BLaER1 (cell line): ENCODE data around the gene OLFML2B.
"Not testable (repeated sequence)": the region's sequence is repeated elsewhere in the genome, so short reads cannot be mapped to it uniquely, and the experiment has no call there.

Experiments
- H3K27ac ChIP-seq: shearing (Covaris generic); formaldehyde crosslinking; 2 replicates; pipeline ENCODE4 v1.8.1; 2022
- H3K27me3 ChIP-seq: shearing (Covaris generic); formaldehyde crosslinking; 2 replicates; pipeline ENCODE4 v1.8.1; 2022
- H3K36me3 ChIP-seq: shearing (Covaris generic); formaldehyde crosslinking; 2 replicates; pipeline ENCODE4 v1.8.1; 2022
- H3K4me1 ChIP-seq: shearing (Covaris generic); formaldehyde crosslinking; 2 replicates; pipeline ENCODE4 v1.8.1; 2022
- H3K4me2 ChIP-seq: shearing (Covaris generic); formaldehyde crosslinking; 2 replicates; pipeline ENCODE4 v1.8.1; 2022
- H3K4me3 ChIP-seq: shearing (Covaris generic); formaldehyde crosslinking; 2 replicates; pipeline ENCODE4 v1.8.1; 2022
- H3K9ac ChIP-seq: shearing (Covaris generic); formaldehyde crosslinking; 2 replicates; pipeline ENCODE4 v1.8.1; 2022
- H3K9me3 ChIP-seq: shearing (Covaris generic); formaldehyde crosslinking; 2 replicates; pipeline ENCODE4 v1.8.1; 2022
- H4K20me1 ChIP-seq: shearing (Covaris generic); formaldehyde crosslinking; 2 replicates; pipeline ENCODE4 v1.8.1; 2022
- Cebpa-rat ChIP-seq: shearing (Covaris generic); IDR thresholded peaks from 2 replicates; pipeline ENCODE4 v1.8.1; 2022

The OLFML2B gene

GRCh38 chr1:162021124-162021523 is 2.5 kb downstream of the OLFML2B start:
- no peak overlapping the region for H3K27ac ChIP-seq
- no peaks in the 10 kb centered on the region for H3K36me3 ChIP-seq
- no peak overlapping the region for H3K4me3 ChIP-seq
- no peak overlapping the region for H3K9ac ChIP-seq
- H4K20me1 ChIP-seq: no peaks in the 10 kb centered on the region
- H3K4me1 ChIP-seq: peaks cover 5% of the 10 kb centered on the region
- H3K9me3 ChIP-seq: no peaks in the 10 kb centered on the region
- peaks cover 12% of the 10 kb centered on the region for H3K27me3 ChIP-seq
- no peak overlapping the region for H3K4me2 ChIP-seq
- no peak for TF ChIP-seq Cebpa-rat

GRCh38 chr1:162020150-162020549 is 3.5 kb downstream of the OLFML2B start:
- Histone ChIP-seq H3K9me3 (no peaks in the 10 kb centered on the region), H3K27me3 (peaks cover 12% of the 10 kb centered on the region), H3K4me2 (no peak overlapping the region), H3K4me3 (no peak overlapping the region), H3K4me1 (peaks cover 5% of the 10 kb centered on the region), H4K20me1 (no peaks in the 10 kb centered on the region), H3K36me3 (no peaks in the 10 kb centered on the region), H3K27ac (no peak overlapping the region), H3K9ac (no peak overlapping the region)
- TF ChIP-seq Cebpa-rat: no peak

GRCh38 chr1:162019446-162019845 is 4.2 kb downstream of the OLFML2B start:
- no peaks in the 10 kb centered on the region for H3K36me3 ChIP-seq
- H3K4me3 ChIP-seq: no peak overlapping the region
- H4K20me1 ChIP-seq: no peaks in the 10 kb centered on the region
- no peaks in the 10 kb centered on the region for H3K9me3 ChIP-seq
- H3K9ac ChIP-seq: no peak overlapping the region
- H3K27me3 ChIP-seq: peaks cover 12% of the 10 kb centered on the region
- no peak for TF ChIP-seq Cebpa-rat
- H3K4me2 ChIP-seq: no peak overlapping the region
- no peak overlapping the region for H3K27ac ChIP-seq
- peaks cover 2% of the 10 kb centered on the region for H3K4me1 ChIP-seq

- Histone ChIP-seq H3K36me3 (no peaks in the 10 kb centered on the region), H3K9me3 (no peaks in the 10 kb centered on the region), H3K4me3 (no peak overlapping the region), H3K4me1 (no peaks in the 10 kb centered on the region), H3K4me2 (no peak overlapping the region), H4K20me1 (no peaks in the 10 kb centered on the region), H3K27ac (no peak overlapping the region), H3K9ac (no peak overlapping the region), H3K27me3 (peaks cover 11% of the 10 kb centered on the region)
- TF ChIP-seq Cebpa-rat: no peak
Observed at GRCh38 chr1:162019006-162019405, 4.7 kb downstream of the OLFML2B start.

- H3K27ac ChIP-seq: no peak overlapping the region
- no peak for TF ChIP-seq Cebpa-rat
- H3K4me1 ChIP-seq: no peaks in the 10 kb centered on the region
- no peaks in the 10 kb centered on the region for H3K36me3 ChIP-seq
- peaks cover 2% of the 10 kb centered on the region for H3K9me3 ChIP-seq
- peaks cover 5% of the 10 kb centered on the region for H3K27me3 ChIP-seq
- H4K20me1 ChIP-seq: no peaks in the 10 kb centered on the region
- H3K4me2 ChIP-seq: no peak overlapping the region
- no peak overlapping the region for H3K9ac ChIP-seq
- no peak overlapping the region for H3K4me3 ChIP-seq
Observed at GRCh38 chr1:162018418-162018817, 5.3 kb downstream of the OLFML2B start.

- not testable (repeated sequence) for H3K4me2 ChIP-seq, H3K9me3 ChIP-seq, H3K4me3 ChIP-seq, H3K36me3 ChIP-seq, H3K27me3 ChIP-seq, H3K4me1 ChIP-seq, H3K9ac ChIP-seq, H4K20me1 ChIP-seq, H3K27ac ChIP-seq
Observed at GRCh38 chr1:162017791-162018190, 5.9 kb downstream of the OLFML2B start.

- Histone ChIP-seq H3K4me1 (no peaks in the 10 kb centered on the region), H3K27me3 (no peaks in the 10 kb centered on the region)
Observed at GRCh38 chr1:162016631-162017030, 7.0 kb downstream of the OLFML2B start.

GRCh38 chr1:162015196-162015595 is 8.5 kb downstream of the OLFML2B start:
- Histone ChIP-seq H3K9me3 (peaks cover 10% of the 10 kb centered on the region), H4K20me1 (no peaks in the 10 kb centered on the region), H3K4me2 (no peak overlapping the region), H3K9ac (no peak overlapping the region), H3K27ac (no peak overlapping the region), H3K27me3 (no peaks in the 10 kb centered on the region), H3K4me1 (no peaks in the 10 kb centered on the region), H3K4me3 (no peak overlapping the region), H3K36me3 (no peaks in the 10 kb centered on the region)
- TF ChIP-seq Cebpa-rat: no peak

More at GRCh38 chr1:162016631-162017030, 7.0 kb downstream of the OLFML2B start:
- Histone ChIP-seq H4K20me1 (no peaks in the 10 kb centered on the region), H3K9me3 (peaks cover 10% of the 10 kb centered on the region), H3K27ac (no peak overlapping the region), H3K4me2 (no peak overlapping the region), H3K4me3 (no peak overlapping the region), H3K36me3 (no peaks in the 10 kb centered on the region), H3K9ac (no peak overlapping the region)
- TF ChIP-seq Cebpa-rat: no peak

- Histone ChIP-seq H3K4me1 (no peaks in the 10 kb centered on the region), H3K27ac (no peak overlapping the region), H3K9ac (no peak overlapping the region), H3K36me3 (no peaks in the 10 kb centered on the region), H3K4me2 (no peak overlapping the region), H3K4me3 (no peak overlapping the region), H4K20me1 (no peaks in the 10 kb centered on the region), H3K9me3 (peaks cover 10% of the 10 kb centered on the region), H3K27me3 (no peaks in the 10 kb centered on the region)
- no peak for TF ChIP-seq Cebpa-rat
Observed at GRCh38 chr1:162014202-162014601, 9.5 kb downstream of the OLFML2B start.

- Histone ChIP-seq H3K4me3 (no peak overlapping the region), H3K27ac (no peak overlapping the region), H3K9ac (no peak overlapping the region), H3K36me3 (no peaks in the 10 kb centered on the region), H3K27me3 (no peaks in the 10 kb centered on the region), H3K9me3 (peaks cover 10% of the 10 kb centered on the region), H3K4me2 (no peak overlapping the region), H3K4me1 (no peaks in the 10 kb centered on the region), H4K20me1 (no peaks in the 10 kb centered on the region)
- no peak for TF ChIP-seq Cebpa-rat
Observed at GRCh38 chr1:162013289-162013688, 10.4 kb downstream of the OLFML2B start.

GRCh38 chr1:162011337-162012012 is 12.2 kb downstream of the OLFML2B start:
- Histone ChIP-seq H3K4me2 (no peak overlapping the region), H3K27ac (no peak overlapping the region), H3K36me3 (no peaks in the 10 kb centered on the region), H3K9ac (no peak overlapping the region), H3K4me1 (no peaks in the 10 kb centered on the region), H3K9me3 (peaks cover 10% of the 10 kb centered on the region), H4K20me1 (no peaks in the 10 kb centered on the region), H3K27me3 (no peaks in the 10 kb centered on the region), H3K4me3 (no peak overlapping the region)
- TF ChIP-seq Cebpa-rat: no peak
